Measurements from ENCODE around the gene SEMA4A.
"Not testable (repeated sequence)": the region's sequence is repeated elsewhere in the genome, so short reads cannot be mapped to it uniquely, and the experiment has no call there.

Gene SEMA4A

DNA sequence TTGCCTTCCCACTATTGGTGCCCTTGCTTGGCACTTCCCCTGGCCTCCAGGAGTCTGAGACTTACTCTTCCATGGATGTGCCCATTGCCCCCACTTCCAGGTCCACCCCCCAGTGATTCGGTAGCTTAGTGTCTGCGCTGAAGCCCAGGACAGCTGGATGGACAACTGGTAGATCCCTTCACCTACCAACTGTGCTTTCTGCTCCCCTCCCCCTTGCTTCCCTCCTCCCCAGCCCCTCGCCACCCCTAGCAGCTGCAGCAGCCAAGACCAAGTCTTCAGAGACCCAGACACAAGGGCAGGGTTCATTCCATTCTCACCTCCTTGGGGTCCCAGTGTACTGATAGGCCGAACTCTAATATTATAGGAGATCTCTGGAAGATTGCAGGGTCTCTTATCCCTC is 31.9 kb upstream of the SEMA4A start:
- TF ChIP-seq, protein P1, sequence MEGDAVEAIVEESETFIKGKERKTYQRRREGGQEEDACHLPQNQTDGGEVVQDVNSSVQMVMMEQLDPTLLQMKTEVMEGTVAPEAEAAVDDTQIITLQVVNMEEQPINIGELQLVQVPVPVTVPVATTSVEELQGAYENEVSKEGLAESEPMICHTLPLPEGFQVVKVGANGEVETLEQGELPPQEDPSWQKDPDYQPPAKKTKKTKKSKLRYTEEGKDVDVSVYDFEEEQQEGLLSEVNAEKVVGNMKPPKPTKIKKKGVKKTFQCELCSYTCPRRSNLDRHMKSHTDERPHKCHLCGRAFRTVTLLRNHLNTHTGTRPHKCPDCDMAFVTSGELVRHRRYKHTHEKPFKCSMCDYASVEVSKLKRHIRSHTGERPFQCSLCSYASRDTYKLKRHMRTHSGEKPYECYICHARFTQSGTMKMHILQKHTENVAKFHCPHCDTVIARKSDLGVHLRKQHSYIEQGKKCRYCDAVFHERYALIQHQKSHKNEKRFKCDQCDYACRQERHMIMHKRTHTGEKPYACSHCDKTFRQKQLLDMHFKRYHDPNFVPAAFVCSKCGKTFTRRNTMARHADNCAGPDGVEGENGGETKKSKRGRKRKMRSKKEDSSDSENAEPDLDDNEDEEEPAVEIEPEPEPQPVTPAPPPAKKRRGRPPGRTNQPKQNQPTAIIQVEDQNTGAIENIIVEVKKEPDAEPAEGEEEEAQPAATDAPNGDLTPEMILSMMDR (conservative IDR thresholded peaks at IDR 0.05; ENCODE audit: low read length) = no peak
- H3K4me3 ChIP-seq (ENCODE audit: low read length) = peak overlapping the region; percentile 100
- DNase-seq (ENCODE audit: low read depth) = no peak

DNA sequence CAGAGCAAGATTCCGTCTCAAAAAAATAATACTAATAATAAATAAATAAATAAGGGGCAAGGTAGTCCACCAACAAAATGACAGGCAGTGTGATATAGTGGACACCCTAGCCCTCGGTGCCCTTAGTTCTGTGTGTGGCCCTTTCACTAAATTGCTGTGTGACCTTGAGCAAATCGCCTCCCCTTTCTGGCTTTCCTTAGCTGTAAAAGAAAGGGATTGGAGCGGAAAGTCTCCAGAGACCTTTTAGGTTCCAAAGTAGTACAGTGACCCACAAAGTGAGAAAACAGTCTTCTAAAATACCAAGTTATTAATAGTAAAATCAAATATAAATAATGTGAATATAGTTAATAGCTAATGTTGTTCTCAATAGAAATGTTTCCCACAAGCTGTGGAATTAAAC is 31.3 kb upstream of the SEMA4A start:
- no peak for DNase-seq (ENCODE audit: low read depth)
- peak overlapping the region; percentile 100 for H3K4me3 ChIP-seq (ENCODE audit: low read length)
- TF ChIP-seq, protein P1 (conservative IDR thresholded peaks at IDR 0.05; ENCODE audit: low read length) = no peak

DNA sequence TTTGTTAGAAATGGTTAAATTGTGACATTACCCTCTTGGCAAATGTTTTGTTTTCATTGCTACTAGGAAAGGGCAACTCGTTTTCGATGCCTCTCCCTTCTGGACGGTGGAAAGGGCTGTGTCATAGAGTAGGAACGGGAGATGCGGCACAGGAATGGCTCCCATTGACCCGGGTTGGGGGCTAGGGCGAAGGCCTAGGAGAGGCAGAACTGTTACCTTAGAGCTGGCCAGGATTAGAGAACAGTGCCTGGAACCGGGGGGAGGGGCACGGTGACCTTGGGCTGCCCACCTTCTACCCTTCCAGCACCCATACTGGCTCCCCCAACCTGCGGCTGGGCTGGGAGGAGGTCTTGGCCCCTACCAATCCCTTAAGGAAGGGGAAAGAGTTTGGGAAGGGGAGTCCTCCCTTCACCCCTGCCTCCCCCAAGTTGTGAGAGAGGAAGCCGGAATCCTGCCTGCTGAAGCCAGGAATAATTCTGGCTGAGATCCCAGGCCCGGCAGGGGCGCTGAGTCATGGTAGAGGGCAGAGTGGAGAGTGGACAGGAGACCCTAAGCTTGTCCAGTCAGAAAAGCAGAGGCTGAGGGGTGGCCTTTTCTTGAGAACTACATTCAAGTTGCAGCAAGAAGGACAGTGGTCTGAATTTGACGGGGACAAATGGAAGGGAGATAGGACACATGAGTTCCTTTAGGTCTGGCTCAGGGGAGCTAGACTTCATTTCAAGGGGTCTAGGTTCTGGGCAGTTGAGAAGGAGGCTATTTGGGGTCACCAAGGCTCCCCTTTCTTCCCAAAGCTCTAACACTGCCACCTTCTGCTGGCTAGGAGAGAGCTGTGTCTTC is 30.6 kb upstream of the SEMA4A start:
- peak; percentile 84 for DNase-seq (ENCODE audit: low read depth)
- H3K4me3 ChIP-seq (ENCODE audit: low read length) = peak overlapping the region; percentile 100
- TF ChIP-seq, protein P1 (conservative IDR thresholded peaks at IDR 0.05; ENCODE audit: low read length) = no peak; the same call in 1 of the 2 replicates

DNA sequence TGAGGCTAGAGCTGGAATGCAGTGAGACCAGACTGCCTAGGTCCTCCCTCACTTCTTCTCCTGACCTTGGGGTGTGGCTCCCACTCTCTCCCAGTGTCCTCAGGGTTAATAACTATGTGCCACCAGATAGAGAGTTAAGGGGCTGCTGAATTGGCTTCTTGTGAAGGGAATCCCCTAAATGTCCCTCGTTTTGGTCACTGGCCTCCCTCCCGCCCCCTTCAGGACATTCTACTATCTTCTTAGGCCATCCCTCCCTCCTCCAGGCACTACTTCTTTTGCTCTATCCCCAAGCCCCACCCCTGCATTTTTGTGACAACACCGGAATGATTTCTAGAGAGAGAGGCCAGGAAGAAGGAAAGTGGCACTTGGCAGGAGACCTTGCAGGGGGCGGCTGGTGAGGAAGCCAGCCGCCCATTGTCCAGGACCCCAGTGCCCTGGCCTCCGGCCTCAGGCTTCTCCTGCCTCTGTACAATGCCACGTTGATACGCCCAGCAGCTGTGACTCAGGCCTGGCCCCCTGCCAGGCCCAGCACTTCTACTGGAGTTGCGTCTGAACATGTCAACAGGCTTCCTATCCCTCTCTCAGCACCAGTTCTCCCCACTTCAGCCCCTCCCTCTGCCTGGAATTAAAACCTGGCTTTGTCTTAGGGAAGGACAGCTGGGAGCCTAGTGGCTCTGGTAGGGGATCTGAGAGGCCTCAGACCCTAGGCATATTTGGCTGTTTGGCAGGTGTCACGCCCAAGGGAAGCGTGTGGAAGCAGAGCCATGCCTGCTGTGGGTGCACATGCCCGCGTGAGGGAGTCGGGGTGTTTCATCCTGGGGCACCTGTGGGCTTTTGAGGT is 29.8 kb upstream of the SEMA4A start:
- TF ChIP-seq, protein P1 (conservative IDR thresholded peaks at IDR 0.05; ENCODE audit: low read length) = peak; percentile 43
- peak overlapping the region; percentile 100 for H3K4me3 ChIP-seq (ENCODE audit: low read length)
- DNase-seq (ENCODE audit: low read depth) = peak; percentile 97

DNA sequence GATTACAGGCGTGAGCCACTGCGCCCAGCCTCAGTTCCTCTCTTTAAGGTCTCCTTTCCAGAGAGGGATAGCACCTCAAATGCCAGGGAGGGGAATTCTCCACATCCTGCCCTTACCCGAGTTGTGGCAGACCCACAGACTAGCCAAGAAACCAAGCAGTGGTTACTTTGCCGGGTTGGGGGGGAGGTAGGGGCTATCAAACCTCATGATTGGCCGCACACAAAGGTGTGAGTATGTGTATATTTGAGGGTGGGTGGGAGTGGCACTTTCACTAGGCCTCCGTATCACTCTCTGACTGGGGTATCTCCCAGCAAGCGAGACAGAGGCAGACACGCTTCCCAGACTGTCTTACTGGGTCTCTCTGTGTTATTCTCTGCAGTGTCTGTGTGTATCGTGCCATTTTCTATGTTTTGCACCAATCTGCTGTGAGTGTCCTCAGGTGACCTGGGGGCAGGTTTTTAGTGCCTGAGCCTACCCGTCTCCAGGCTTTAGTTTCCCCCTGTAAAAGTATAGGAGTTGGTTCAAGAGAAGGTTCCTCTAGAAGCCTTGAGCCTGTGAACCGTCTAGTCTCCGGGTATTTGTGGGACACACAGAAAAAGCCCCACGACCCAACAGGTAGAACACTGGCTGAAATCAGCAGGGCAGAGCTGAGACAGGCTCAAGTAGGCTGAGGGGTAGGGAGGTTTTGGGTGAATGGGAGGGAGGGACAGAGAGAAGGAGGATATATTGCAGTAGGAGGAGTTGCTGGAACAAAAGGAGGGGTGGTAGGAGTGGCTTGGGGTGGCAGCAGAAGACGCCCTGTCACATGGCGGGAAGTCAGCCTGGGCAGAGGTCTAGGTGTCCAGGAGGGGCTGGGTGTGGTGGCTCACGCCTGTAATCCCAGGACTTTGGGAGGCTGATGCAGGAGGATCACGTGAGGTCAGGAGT is 28.6 kb upstream of the SEMA4A start:
- TF ChIP-seq, protein P1 (conservative IDR thresholded peaks at IDR 0.05; ENCODE audit: low read length) = no peak
- peak overlapping the region; percentile 45 for H3K4me3 ChIP-seq (ENCODE audit: low read length)
- DNase-seq (ENCODE audit: low read depth) = peak; percentile 74

DNA sequence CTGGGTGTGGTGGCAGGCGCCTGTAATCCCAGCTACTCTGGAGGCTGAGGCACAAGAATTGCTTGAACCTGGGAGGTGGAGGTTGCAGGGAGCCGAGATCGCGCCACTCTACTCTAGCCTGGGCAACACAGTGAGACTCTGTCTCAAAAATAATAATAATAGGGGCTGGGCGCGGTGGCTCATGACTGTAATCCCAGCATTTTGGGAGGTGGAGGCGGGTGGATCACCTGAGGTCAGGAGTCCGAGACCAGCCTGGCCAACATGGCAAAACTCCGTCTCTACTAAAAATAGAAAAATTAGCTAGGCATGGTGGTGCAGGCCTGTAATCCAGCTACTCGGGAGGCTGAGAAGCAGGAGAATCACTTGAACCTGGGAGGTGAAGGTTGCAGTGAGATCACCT is 27.8 kb upstream of the SEMA4A start:
- not testable (repeated sequence) for DNase-seq (ENCODE audit: low read depth)

More for the DNA sequence above, 27.8 kb upstream of the SEMA4A start:
- H3K4me3 ChIP-seq (ENCODE audit: low read length) = peak overlapping the region; percentile 26; the same call in 1 of the 2 replicates

Data from AG10803 (cell line).